Esophagus squamous epithelium (tissue), 5 donors: ENCODE measurements around the gene AANAT. TPM values are rescaled to one million over a fixed set of nuclear protein-coding genes. Genes with fewer than 3 reads are reported as not detected.

ENCODE experiments used
- DNase-seq: peaks from one replicate; lab custom pipeline; 2025; lab: John Stamatoyannopoulos, UW
- H3K27ac ChIP-seq, 4 donors: fragments of 200-600 bp; sonication (generic); one replicate each; pipeline ENCODE4 v1.5.1; 2016 to 2019; ENCODE audit warnings: mild to moderate bottlenecking in 1 of 4
- H3K27me3 ChIP-seq, 4 donors: fragments of 200-600 bp; sonication (generic); 1 replicate in 3 of 4; 2 replicates in 1 of 4; pipeline versions ENCODE4 v1.5.1 to v1.6.0; 2017 to 2021; ENCODE audit warnings: antibody characterized with exemption in 1 of 4
- H3K36me3 ChIP-seq, 3 donors: fragments of 200-600 bp; sonication (generic); one replicate each; pipeline ENCODE4 v1.5.1; 2016 to 2019
- H3K4me1 ChIP-seq, 3 donors: fragments of 200-600 bp; sonication (generic); one replicate each; pipeline ENCODE4 v1.5.1; 2017 to 2019
- H3K4me3 ChIP-seq, 4 donors: fragments of 200-600 bp; sonication (generic); 1 replicate in 3 of 4; 2 replicates in 1 of 4; pipeline ENCODE4 v1.5.1; 2016 to 2019; ENCODE audit warnings: mild to moderate bottlenecking in 2 of 4, moderate library complexity in 1 of 4
- H3K9me3 ChIP-seq, 3 donors: fragments of 200-600 bp; sonication (generic); one replicate each; pipeline ENCODE4 v1.5.1; 2016 to 2019
- CTCF ChIP-seq, 6 experiments: fragments of 450-650 bp in 4 of 6; fragments of 200-600 bp in 2 of 6; sonication (generic) in 2 of 6; IDR thresholded peaks; one replicate each; pipeline ENCODE4 v1.5.1; 2016 to 2019; ENCODE audit warnings: antibody characterized with exemption in 6 of 6, mild to moderate bottlenecking in 4 of 6, moderate library complexity in 4 of 6
- POLR2A ChIP-seq, 4 donors: fragments of 450-650 bp; IDR thresholded peaks; one replicate each; pipeline ENCODE4 v1.6.1; 2017; ENCODE audit warnings: antibody characterized with exemption in 4 of 4, mild to moderate bottlenecking in 4 of 4, moderate library complexity in 3 of 4
- WGBS, 2 donors: methylation state at CpG; one replicate each; pipeline ENCODE4 v1.1.5; 2018; 5-methylcytosine and 5-hydroxymethylcytosine counted together
- intact Hi-C: fragments of 100-400 bp; cut with DNase I; formaldehyde crosslinking; loops from one replicate; pipeline ENCODE4 v1.15.0; 2022
- total RNA-seq, 4 donors: library from RNA; depleted of rRNA; stranded (reverse); fragments of >200 nt; gene quantifications; one replicate each; pipeline ENCODE4 v1.1.0, GENCODE V29; 2016
- donor health status: DM: yes; HTN: yes; CAD: no.

The AANAT gene
- total RNA-seq, 4 donors from 2014 or later = not detected

DNA sequence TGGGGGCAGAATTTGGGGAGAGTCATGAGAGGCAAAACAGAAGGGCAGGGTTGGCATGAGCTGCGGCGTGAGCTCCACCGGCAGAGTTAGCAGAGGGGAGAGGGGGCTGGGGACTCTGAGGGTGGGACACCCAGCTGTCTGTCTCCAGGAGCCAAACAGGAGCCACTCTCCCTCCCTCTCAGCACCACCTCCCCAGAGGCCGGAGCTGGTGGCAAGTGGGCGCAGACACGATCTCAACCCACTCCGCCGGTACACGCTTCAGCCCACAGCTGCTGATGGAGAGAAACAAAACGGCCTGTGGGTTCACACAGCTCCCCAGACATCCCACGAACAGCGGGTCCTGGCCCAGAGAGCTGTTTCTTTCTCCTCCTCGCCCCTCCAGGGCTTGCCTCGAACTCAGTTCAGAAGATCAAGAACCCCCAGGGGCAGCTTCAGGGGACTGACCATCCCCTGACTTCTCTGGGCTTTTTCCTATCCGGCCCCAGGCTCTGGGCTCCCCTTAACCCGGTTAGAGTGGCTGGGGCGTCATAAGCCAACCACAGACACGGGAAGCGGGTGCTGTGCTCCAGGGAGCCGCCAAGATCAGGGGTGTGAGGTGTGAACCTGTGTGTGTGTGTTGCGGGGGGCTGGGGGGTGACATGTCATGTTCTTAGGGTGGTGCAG is 26.2 kb downstream of the AANAT start:
- H3K4me1 ChIP-seq = peaks cover 46 to 90% (median 53%) of the 10 kb centered on the region in 3 donors
- WGBS, 2 donors = 42 to 50% methylated on average over 3 to 4 of the region's 21 CpGs
- peak overlapping the region; percentile 75 to 90 (median 85) for H3K27ac ChIP-seq
- no peaks in the 10 kb centered on the region for H3K27me3 ChIP-seq
- H3K4me3 ChIP-seq = peak overlapping the region in 3 of 4 donors; percentile 11 to 46 (median 12)
- H3K9me3 ChIP-seq = no peaks in the 10 kb centered on the region
- no peaks in the 10 kb centered on the region for H3K36me3 ChIP-seq
- DNase-seq = no peak
- TF ChIP-seq CTCF (IDR thresholded peaks at IDR 0.05) = no peak
- TF ChIP-seq POLR2A (IDR thresholded peaks at IDR 0.05) = no peak
- intact Hi-C loops = no loop called here

GRCh38 chr17:76495663-76496400 is 28.4 kb downstream of the AANAT start:
- Histone ChIP-seq H3K4me1 (peaks cover 43 to 97% (median 56%) of the 10 kb centered on the region in 3 donors), H3K9me3 (no peaks in the 10 kb centered on the region), H3K27ac (peak overlapping the region in 1 of 4 donors; percentile 5), H3K36me3 (no peaks in the 10 kb centered on the region), H3K27me3 (no peaks in the 10 kb centered on the region), H3K4me3 (no peak overlapping the region)
- intact Hi-C loops = no loop called here
- WGBS, 2 donors = 75 to 79% methylated on average over 4 to 7 of the region's 16 CpGs
- no peak for TF ChIP-seq CTCF (IDR thresholded peaks at IDR 0.05)
- TF ChIP-seq POLR2A (IDR thresholded peaks at IDR 0.05) = no peak
- DNase-seq = no peak

DNA sequence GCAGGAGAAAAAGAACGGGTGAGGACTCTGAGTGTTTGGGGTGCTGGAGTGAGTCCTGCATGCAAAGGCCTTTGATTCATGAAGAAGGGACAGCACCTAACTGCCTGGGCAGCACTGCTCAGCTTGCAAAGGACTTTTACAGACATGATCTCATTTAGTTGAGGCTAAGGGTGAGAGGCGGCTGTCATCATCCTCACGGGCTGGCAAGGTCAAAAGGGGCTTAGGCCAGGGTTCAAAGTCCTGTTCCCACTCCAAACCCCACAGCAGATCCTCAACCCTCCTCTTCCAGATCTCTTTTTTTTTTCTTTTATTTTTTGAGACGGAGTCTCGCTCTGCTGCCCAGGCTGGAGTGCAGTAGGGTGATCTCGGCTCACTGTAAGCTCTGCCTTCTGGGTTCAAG is 29.1 kb downstream of the AANAT start:
- no peak for TF ChIP-seq POLR2A (IDR thresholded peaks at IDR 0.05)
- TF ChIP-seq CTCF (IDR thresholded peaks at IDR 0.05) = no peak
- H3K36me3 ChIP-seq = no peaks in the 10 kb centered on the region
- no peak overlapping the region for H3K27ac ChIP-seq
- 89 to 90% methylated on average over 5 to 6 of the region's 6 CpGs for WGBS, 2 donors
- no peak overlapping the region for H3K4me3 ChIP-seq
- no peaks in the 10 kb centered on the region for H3K9me3 ChIP-seq
- peaks cover 38 to 97% (median 51%) of the 10 kb centered on the region in 3 donors for H3K4me1 ChIP-seq
- no peaks in the 10 kb centered on the region for H3K27me3 ChIP-seq
- intact Hi-C loops = no loop called here
- no peak for DNase-seq

- Histone ChIP-seq H3K4me1 (peaks cover 31 to 95% (median 50%) of the 10 kb centered on the region in 3 donors), H3K4me3 (peak overlapping the region in 3 of 4 donors; percentile 46 to 83 (median 64)), H3K27ac (peak overlapping the region; percentile 84 to 94 (median 88)), H3K27me3 (no peaks in the 10 kb centered on the region), H3K36me3 (no peaks in the 10 kb centered on the region), H3K9me3 (no peaks in the 10 kb centered on the region)
- 45% methylated on average over 2 of the region's 2 CpGs; no CpG with 5 or more reads in 1 of the 2 donors for WGBS, 2 donors
- no peak for DNase-seq
- TF ChIP-seq POLR2A (IDR thresholded peaks at IDR 0.05) = no peak
- no peak for TF ChIP-seq CTCF (IDR thresholded peaks at IDR 0.05)
- intact Hi-C loops = no loop called here
Observed at GRCh38 chr17:76497699-76497978, 30.2 kb downstream of the AANAT start.
